NCI-H128 (cell line): ENCODE data around the gene RRBP1.

Source experiments
- DNase-seq: peaks from one replicate; lab custom pipeline; 2025; ENCODE audit not compliant: unreplicated experiment; lab: John Stamatoyannopoulos, UW

Gene RRBP1

GRCh38 chr20:17682103-17682888 is at the start of gene RRBP1:
TSS of gene RRBP1 (minus strand) at chr20:17682242. CDS start at chr20:17660507, 21,735 bp downstream.
- peak; percentile 90 for DNase-seq

DNA sequence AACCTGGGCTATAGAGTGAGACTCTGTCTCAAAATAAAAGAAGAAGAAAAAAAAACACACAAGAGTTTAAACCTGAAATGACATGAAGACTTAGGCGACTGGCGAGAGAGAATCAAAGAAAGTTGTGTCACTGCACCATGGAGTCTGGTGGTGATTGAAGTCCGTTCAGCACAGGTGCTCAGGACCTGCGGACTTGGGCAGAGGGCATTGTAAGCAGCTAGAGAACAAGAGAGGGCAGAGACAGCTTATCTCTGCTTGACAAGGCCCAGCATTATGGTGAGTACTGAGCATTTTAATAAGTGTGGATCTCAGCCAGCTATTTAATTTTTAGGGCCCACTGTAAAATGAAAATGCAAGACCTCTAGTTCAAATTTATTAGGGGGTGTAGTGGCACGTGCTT is 49.2 kb upstream of the RRBP1 start:
- no peak for DNase-seq

GRCh38 chr20:17730071-17730470 is 48.0 kb upstream of the RRBP1 start:
- no peak for DNase-seq

- no peak for DNase-seq
Observed at GRCh38 chr20:17728074-17728473, 46.0 kb upstream of the RRBP1 start.

DNA sequence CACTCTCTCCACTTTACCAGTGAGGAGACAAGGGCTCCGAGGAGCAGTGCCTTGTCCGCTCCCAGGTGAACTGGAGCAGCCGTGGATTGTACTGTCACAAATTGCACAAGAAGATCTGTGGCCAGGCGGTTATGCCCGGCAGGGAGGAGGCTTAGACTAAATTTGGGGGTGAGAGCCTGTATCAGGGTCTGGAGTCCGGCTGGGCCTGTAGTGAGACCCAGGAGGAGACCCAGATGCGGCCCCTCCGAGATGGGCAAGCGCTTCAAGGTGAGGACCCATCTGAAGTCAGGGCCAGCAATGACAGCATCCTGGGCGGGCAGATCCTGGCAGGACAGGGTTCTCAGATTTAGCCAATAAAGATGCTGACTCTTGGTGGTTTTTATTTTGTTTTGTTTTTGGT is 45.3 kb upstream of the RRBP1 start:
- no peak for DNase-seq

- DNase-seq, result no peak
Observed at GRCh38 chr20:17726902-17727301, 44.9 kb upstream of the RRBP1 start.

DNA sequence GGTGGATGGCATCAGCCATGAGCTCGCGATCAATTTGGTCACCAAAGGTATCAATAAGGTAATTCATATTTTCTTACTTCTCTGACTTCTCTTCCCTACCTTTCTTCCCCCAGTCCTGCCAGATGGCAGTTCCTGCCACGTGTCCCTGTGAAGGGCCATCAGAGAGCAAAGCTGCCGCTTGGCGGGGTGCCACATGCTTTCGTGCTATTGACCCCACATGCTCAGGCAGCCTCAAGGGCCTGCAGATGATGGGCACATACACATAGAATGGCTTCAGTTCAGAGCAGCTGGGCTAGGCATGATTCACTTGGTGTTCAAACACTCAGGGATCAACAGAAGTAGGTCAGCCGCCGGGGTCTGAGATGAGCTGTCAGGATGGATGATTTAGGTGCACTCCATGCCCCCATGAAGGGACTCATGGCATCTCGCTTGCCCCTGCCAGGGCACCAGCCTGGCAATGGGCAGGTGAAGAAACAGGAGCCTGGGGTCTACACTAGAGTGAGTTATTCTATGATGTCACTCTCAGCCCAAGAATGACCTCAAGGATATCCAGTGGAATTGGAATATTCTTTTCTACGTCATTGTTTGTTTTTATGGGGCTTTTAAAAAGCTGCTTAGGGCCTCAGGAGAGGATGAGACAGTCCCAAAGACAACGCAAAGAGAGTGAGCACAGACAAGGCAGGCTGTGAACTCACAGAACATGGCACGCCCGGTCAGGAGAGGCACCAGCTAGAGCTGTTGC is 43.2 kb upstream of the RRBP1 start:
- peak; percentile 70 for DNase-seq

GRCh38 chr20:17723301-17723691 is 41.3 kb upstream of the RRBP1 start:
- DNase-seq, result no peak

- DNase-seq, result no peak
Observed at GRCh38 chr20:17722493-17723300, 40.7 kb upstream of the RRBP1 start.

DNA sequence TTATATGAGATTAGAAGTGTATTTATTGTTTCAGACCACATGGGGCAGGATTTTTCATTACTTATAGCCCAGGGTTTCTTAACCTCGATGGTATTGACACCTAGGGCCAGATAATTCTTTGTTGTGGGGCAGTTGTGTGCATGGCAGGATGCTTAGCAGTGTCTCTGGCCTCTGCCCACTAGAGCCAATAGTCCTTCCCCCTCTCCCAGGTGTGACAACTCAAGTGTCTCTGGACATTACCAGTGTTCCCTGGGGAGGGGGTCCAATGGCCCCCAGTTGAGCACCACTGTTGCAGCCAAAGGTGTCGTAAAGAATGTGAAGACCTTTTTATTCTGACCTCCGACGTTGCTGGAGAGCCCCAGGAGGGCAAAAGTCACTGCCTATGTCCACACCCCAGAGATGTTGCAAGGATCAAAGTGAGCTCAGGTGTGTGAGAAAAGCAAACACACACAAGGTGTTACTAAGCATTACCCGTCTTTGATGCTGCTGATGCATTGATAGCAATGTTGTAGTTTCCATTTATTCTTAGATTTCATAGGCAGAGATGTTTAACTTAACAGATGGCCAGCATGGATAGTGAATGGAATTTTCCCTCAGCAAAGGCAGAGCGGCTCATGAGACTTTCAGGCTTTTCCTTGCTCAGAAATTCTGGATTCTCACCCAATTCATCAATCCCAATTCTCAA is 39.9 kb upstream of the RRBP1 start:
- DNase-seq, result no peak

DNA sequence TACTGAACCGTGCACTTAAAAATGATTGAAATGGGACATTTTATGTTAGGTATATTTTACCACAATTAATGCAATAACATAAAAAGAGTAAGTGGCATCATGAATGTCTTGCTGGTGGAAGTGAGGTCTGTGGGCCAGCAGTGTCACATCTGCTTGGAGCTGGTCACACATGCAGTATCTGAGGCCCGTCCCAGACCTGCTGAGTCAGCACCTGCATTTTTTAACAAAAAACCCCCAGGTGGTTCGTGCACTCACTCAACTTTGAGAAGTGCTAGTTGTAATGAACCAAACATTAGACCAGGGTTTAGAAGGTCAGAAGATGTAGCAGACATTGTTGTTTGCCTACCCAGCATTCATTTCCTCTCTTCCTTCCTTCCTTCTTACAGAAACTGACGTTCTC is 38.7 kb upstream of the RRBP1 start:
- no peak for DNase-seq

GRCh38 chr20:17716331-17716730 is 34.3 kb upstream of the RRBP1 start:
- DNase-seq, result no peak

- DNase-seq, result no peak
Observed at GRCh38 chr20:17715075-17715474, 33.0 kb upstream of the RRBP1 start.

GRCh38 chr20:17714597-17714996 is 32.6 kb upstream of the RRBP1 start:
- DNase-seq, result no peak

GRCh38 chr20:17712708-17713107 is 30.7 kb upstream of the RRBP1 start:
- no peak for DNase-seq

DNA sequence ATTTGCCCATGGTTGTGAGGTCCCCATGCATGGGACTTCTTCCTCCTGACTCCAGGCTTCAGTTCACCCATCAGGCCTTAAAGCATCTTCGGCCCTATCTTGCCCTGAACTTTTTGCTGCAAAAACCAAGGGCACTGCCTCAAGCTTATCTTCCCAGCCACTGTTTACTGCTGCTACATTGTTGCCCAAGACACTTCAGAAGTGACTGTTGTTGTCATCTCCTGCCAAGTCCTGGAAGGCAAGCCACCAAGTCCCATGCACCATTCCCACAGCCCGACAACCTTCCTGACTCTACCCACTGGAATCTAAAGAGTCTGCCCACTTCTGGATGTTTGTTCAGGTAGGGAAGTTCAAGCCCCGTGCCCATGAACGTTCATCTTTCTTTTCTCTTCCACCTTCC is 30.2 kb upstream of the RRBP1 start:
- DNase-seq, result no peak

DNA sequence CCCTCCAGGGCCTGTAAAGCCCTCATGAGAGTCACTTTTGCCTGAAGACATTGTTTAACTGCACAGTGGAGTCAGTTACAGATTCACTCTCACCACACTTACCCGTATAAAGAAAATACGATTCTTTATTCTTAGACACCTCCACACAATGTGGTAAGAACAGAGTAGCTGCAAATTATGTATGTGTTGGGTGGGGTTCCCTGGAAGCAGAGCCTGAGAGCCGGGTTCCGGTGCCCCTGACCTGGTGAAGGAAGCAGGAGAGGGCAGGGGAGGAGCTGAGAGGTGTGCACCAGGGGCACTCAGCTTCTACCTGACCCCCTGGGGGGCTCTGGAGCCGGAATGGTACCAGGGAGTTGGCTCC is 29.2 kb upstream of the RRBP1 start:
- DNase-seq, result no peak

DNA sequence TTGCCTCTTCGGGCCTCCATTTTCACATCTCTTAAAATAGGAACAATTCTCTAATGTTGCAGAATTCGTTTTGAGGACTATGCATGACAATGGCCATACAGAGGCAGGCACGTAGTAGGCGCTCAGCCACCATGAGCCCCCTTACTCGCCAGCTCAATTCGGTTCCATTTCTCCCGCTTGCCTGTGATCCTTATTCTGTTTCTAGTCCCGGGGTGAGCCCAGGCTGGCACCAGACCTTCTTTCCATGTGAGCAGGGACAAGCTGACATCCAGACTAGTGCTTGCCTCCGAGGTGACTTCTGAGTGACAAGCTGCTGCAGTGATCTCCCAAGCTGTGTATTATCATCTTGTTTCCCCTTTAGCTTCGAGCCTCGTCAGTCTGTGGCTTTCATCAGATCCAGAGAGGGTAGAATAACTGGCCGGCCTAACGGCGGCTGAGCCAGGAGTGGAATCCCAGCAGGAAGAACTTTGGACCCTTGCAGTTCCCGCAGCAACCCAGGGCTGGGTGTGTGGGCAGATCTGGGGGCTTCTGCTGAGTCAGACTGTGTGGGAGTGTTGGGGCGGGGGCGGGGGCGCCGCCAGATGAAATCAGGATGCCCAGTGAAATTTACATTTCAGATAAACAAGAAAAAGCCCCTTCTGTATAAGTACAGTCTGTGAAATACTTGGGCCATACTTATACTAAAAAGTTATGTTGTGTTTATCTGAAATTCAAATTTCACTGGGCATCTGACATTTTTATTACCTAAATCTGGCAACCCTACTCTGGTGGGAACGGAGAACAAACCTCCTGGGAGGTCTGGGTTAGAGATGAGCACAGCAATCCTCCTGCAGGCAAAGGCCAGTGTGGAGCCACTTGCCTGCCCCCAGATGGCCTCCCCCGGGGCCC is 28.6 kb upstream of the RRBP1 start:
- no peak for DNase-seq

DNA sequence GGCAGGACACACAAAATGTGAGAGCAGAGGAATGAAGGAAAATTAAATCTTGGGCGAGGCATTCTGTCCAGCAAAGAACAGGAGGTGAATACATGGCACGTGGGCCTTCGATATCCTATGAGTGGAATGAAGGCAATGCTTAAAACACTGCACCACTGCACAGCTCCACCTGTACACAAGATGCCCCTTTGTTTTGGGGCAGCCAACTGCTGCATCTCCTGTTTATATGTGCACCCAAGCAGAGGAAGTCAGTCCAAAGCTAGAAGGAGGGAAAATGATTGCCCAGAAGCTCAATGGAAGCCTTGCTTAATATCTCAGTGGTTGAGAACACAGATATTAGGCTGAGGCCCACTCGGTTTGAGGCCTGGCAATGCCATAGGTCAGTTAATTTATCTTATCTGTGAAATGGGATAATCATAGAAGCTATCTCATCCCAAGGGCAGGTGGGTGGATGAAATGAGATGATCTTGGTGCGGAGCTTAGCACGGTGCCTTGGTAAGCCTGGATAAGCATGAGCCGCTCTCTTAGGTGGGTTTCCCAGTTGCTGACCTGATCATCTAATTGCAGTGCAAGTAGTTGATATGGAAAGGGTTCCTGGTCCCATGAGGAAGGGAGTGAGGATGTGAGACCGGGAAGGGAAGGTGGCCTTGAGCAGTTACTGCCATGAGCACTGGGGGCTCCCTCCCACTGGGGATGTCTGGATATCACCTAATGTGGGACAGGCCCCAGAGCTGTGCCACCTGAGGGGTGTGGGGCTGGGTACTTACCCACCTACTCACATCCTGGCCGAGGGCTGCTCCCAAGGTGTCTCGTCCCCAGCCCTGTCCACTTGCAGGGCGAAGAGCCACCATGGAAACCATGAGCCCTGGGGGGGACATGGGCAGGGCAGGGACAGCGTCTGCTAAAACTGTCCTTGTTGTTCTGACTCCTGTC is 27.6 kb upstream of the RRBP1 start:
- DNase-seq, result no peak
